GM18505 (cell line): ENCODE data around the gene ARHGEF3.
"Not testable (repeated sequence)": the region's sequence is repeated elsewhere in the genome, so short reads cannot be mapped to it uniquely, and the experiment has no call there.

Experiments
- ATAC-seq: cut with Tn5 transposase; IDR thresholded peaks from one replicate; pipeline ENCODE4 v1.9.1; 2021; ENCODE audit not compliant: unreplicated experiment
- POLR2A ChIP-seq: IDR thresholded peaks from 4 replicates; pipeline ENCODE4 v1.6.1; 2011; ENCODE audit warnings: borderline replicate concordance; ENCODE audit not compliant: insufficient read depth, insufficient read length; ENCODE audit errors: extremely low read depth

Gene ARHGEF3

DNA sequence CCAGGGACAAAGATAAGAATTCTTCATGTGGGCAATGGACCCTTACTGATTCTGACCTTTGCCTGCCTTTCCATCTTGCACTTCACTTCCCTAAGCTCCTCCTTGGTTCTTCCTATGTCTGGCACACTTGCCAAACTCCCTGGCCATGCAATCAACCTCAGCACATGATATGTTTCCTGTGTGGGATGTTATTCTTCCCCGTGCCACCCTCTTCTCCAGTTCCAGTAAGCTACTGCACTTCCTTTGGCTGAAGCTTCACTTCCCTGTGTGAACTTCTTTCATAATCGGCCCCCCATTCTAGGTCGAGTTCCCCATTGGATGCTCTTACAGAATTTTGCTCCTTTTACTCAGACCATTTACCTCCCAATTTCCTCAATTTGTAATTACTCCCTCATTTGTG is 108.0 kb downstream of the ARHGEF3 start:
- ATAC-seq, result no peak
- no peak for TF ChIP-seq POLR2A

DNA sequence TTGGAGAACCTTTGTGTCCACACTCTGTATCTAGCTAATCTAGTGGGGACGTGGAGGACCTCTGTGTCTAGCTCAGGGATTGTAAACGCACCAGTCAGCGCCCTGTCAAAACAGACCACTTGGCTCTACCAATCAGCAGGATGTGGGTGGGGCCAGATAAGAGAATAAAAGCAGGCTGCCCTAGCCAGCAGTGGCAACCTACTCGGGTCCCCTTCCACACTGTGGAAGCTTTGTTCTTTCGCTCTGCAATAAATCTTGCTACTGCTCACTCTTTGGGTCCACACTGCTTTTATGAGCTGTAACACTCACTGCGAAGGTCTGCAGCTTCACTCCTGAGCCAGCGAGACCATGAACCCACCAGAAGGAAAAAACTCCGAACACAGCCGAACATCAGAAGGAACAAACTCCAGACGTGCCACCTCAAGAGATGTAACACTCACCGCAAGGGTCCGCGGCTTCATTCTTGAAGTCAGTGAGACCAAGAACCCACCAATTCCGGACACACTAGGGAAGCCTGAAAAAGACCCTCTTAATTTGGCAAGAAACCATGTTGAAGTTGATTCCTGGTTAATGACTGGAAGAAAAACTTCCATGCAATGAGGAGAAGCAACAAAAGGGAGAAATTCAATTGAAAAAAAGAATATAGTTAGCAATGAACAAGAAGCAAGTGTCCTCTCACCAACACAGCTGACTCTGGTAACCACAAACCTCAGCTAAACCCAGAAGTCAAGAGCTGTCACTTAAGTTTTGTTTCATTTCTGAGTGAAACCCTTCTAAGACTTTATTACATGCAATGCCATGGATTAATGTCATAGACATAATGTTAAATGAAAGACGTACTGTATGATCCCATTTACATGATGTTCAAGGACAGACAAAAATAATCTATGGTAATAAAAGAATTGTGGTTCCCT is 109.0 kb downstream of the ARHGEF3 start:
- ATAC-seq, result not testable (repeated sequence)

DNA sequence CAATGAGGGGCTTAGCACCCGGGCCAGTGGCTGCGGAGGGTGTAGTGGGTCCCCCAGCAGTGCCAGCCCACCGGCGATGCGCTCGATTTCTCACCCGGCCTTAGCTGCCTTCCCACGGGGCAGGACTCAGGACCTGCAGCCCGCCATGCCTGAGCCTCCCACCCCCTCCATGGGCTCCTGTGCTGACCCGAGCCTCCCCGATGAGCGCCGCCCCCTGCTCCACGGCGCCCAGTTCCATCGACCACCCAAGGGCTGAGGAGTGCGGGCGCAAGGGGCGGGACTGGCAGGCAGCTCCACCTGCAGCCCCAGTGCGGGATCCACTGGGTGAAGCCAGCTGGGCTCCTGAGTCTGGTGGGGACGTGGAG is 109.8 kb downstream of the ARHGEF3 start:
- not testable (repeated sequence) for ATAC-seq

DNA sequence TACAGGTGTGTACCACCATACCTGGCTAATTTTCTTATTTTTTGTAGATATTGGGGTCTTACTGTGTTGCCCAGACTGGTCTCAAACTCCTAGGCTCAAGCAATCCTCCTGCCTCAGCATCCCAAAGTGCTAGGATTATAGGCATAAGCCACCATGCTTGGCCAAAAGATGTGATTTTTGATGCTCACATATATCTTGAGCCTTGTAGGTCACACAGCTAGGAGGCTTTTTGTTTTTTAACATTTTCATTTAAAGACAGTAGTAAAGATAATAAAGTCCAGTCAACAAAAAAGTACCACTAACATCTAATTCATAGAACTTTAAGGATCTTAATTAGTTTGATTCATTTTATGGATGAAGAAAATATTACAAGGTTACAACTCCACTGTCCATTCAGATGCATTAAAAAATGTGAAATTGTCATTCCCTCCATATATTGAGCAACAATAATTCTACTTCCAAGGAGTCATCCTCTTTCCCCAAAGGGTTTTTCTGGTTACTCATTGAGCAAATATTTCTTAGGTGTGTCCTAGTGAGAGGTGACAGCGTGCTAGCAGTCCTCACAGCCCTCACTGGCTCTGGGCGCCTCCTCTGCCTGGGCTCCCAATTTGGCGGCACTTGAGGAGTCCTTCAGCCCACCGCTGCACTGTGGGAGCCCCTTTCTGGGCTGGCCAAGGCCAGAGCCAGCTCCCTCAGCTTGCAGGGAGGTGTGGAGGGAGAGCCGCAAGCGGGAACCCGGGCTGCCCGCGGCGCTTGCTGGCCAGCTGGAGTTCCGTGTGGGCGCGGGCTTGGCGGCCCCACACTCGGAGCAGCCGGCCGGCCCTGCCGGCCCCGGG is 110.4 kb downstream of the ARHGEF3 start:
- ATAC-seq, result no peak
- no peak for TF ChIP-seq POLR2A

DNA sequence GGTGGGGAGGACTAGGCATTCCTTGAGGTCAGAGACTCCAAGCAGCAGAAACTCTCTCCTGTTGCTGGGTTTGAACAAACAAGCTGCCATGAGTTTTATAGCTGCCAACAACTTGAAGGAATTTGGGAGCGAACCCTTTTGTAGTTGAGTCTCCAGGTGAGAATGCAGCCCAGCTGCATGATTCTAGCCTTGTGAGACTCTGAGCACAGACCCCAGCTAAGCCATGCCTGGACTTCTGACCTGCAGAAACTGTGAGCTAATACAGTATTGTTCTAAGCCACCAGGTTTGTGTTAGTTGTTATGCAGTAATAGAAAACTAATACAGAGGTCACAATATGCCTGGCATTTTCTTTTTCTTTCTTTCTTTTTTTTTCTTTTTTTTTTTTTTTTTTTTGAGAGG is 112.4 kb downstream of the ARHGEF3 start:
- ATAC-seq, result no peak
- no peak for TF ChIP-seq POLR2A

DNA sequence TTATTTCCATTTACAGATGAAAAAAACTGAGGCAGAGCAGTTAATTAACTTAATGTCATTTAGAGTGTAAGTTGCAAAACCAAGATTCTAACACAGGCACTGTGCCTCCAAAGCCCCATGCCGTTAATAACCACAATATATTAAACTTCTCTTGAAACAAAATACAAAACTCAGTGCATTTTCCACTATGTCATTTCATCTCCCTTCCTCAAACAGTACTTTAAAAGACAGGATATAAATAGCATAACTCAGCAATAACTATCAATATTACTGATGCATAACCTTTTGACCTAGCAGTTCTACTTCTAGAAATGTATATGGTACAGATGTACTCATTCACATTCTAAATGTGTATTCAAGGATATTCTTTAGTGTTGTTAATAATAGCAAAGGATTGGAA is 113.6 kb downstream of the ARHGEF3 start:
- ATAC-seq, result peak; percentile 66
- TF ChIP-seq POLR2A, result no peak

DNA sequence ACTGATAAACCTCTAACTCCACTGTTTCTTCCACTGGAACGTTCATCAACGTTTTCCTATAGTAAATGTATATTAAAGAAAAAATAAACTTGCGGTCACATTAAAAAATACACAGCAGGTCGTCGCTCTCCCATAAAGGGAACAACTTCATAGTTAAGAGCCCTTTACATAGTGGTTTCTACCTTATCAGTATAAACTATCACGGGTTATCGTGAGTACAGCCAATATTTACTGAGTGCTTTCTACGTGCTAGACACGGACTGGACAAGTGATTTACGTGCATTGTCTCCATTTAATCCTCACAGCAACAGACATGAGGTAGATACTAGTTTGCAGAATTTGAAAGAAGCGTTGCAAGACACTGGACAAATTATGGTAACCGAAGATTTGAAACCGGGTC is 117.7 kb downstream of the ARHGEF3 start:
- no peak for TF ChIP-seq POLR2A
- ATAC-seq, result no peak

DNA sequence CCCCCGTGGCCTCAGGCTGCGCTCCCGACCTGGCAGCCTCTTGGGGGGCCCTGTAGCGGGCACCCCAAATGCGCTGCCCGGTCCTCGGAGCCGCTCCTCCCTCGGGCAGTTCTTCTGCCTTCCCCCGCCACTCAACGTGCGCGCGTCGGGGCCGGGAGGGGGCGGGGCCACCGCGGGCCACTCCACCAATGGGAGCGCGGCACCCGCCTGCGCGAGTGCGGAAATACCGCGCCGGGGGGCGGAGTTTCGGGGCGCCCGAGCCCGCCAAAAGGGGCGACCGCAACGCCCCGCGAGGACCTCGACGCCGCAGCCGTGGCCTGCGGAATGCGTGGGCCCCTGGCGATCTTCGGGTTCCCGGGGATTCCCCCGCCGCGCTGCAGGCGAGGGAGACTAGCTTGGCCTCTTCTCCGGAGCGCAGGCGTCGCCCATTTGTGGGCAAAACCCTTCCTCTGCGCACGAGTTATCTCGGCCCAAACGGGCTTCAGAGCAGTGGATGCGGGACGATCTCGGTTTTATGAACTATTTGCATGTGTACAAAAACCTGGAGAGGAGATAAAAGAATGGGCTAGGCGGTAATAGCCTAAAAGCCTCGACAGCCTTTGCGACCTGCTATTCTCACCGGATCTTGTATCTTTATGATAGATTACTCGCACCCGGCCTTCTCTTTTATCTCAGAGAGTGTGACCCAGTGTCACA is 118.5 kb downstream of the ARHGEF3 start, which contains the start of gene TASOR:
TASOR (minus strand) TSS at position 144 of the 696 bp plus-strand sequence. CDS start 259 bp downstream, outside the sequence.
- TF ChIP-seq POLR2A, result peak; percentile 80
- ATAC-seq, result peak; percentile 79

DNA sequence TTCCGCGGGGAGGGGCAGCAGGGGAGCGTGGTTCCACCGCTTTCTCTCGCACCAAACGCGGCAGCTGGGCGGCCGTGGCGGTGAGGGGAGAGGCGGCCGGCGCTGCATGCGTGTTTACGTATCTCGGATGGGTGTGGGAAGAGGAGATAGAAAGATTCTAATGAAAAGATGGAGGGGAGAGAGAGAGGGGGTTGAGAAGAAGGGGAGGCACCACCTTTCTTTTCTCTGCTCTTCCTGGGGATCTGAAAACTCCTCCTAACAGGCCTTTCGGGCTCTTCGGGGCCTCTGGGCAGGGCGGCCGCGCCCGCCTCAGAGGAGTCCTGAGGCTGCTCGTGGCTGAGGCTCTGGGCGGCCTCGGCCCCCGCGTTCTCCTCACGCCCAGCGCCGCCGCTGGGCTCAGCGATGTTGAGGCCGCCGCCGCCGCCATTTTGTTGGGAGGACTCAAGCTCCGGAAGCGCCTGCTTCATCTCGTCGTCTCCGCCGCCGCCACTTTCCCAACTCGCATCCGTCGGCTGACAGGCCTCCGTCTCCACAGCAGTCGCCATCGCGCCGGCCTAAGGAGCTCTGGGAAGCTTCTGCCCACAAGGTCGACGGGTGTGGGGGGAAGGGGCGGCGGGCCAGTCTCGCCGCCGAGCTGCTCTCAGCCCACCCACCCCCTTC is 119.2 kb downstream of the ARHGEF3 start:
- ATAC-seq, result peak; percentile 70

DNA sequence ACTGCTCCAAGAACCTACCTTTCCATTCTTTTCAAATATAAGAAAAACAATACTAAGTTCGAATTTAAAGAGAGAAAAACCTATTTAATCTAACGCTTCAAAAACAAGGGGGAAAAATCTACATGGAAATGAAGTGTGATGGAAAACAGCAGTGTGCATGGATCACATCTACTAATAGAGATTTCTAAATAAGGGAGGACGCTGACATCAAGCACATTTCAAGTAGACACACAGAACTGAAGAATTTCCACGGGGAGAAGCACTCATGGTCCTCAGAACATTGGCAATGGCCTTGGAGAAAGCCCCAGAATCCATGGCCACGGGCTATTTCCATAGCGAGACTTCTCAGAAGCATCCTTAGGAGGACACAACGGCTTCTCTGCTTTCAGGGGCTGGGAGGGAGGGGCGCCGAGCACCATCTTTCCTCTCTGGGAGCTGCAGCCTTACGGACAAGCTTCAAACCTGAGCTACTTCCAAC is 119.7 kb downstream of the ARHGEF3 start:
- ATAC-seq, result no peak
- TF ChIP-seq POLR2A, result no peak

More for the DNA sequence above, 119.2 kb downstream of the ARHGEF3 start:
- peak; percentile 74 for TF ChIP-seq POLR2A

DNA sequence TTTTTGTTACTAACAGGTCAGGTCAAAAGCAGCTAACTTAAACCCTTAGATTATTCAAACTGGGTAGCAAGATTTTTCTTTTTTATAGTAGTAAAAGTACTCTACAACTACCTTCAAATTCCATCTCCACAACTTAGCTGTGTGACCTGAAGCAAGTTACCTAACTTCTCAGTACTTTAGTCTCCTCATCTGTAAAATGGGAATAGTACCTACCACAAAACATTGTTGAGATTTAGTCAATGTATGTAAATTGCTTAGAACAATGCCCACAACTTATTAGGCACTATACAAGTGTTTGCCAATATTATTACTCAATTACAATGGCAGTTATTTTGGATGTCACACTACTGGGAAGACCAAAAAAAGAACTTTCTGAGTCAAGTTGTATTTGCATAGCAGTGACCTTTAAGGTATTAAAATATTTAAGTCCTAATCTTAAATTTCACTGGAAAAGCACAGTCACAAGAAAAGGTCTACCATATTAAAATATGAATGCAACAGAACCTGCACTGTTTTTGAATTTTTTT is 121.6 kb downstream of the ARHGEF3 start:
- no peak for ATAC-seq
- no peak for TF ChIP-seq POLR2A
